HepG2 (cell line): ENCODE measurements around the gene SMNDC1. TPM values are rescaled to one million over a fixed set of nuclear protein-coding genes. Genes with fewer than 3 reads are reported as not detected.

ENCODE experiments used
- DNMT3B ChIP-seq: conservative IDR thresholded peaks from 2 replicates; pipeline ENCODE4 v1.6.1; 2016; ENCODE audit warnings: missing biosample characterization, control low read depth
- HMGA1 ChIP-seq: sonication (generic); formaldehyde crosslinking; conservative IDR thresholded peaks from 2 replicates; pipeline ENCODE4 v1.4.0; 2020; ENCODE audit warnings: missing genetic modification reagents
- JARID2 ChIP-seq: sonication (generic); formaldehyde crosslinking; IDR thresholded peaks from 2 replicates; pipeline ENCODE4 v1.8.1; 2023; ENCODE audit warnings: missing genetic modification reagents, inconsistent platforms; ENCODE audit not compliant: insufficient replicate concordance
- KDM2A ChIP-seq: sonication (generic); formaldehyde crosslinking; IDR thresholded peaks from 2 replicates; pipeline ENCODE4 v1.4.0; 2020; ENCODE audit warnings: low read depth, missing genetic modification reagents, borderline replicate concordance
- KMT2A ChIP-seq: sonication (generic); formaldehyde crosslinking; IDR thresholded peaks from 2 replicates; pipeline ENCODE4 v1.4.0; 2020; ENCODE audit warnings: missing genetic modification reagents
- PHB2 ChIP-seq: fragments of 450-650 bp; IDR thresholded peaks from 2 replicates; pipeline ENCODE4 v1.6.1; 2018; ENCODE audit not compliant: partially characterized antibody
- SP5 ChIP-seq: IDR thresholded peaks from 2 replicates; pipeline ENCODE4 v1.6.1; 2016; ENCODE audit warnings: low read depth, borderline replicate concordance
- ZBTB8A ChIP-seq: sonication (generic); formaldehyde crosslinking; IDR thresholded peaks from 2 replicates; pipeline ENCODE4 v1.4.0; 2020; ENCODE audit warnings: mild to moderate bottlenecking, low read depth, missing genetic modification reagents, borderline replicate concordance
- ZNF720 ChIP-seq: sonication (generic); formaldehyde crosslinking; IDR thresholded peaks from 2 replicates; pipeline ENCODE4 v1.4.0; 2020; ENCODE audit warnings: missing genetic modification reagents
- polyA plus RNA-seq, 8 experiments: library from polyadenylated mRNA; depleted of rRNA in 3 of 8; stranded (reverse) in 7 of 8; unstranded in 1 of 8; fragments of >200 nt; fragmentation: Illumina TruSeq in 4 of 8; extraction: Trizol in 4 of 8; gene quantifications; 2 replicates each; pipeline versions ENCODE4 v1.2.1 to v1.2.3, GENCODE V29; 2011 to 2016; ENCODE audit warnings: low read depth in 4 of 8, missing spikeins in 1 of 8, mixed read lengths in 1 of 8; ENCODE audit not compliant: insufficient read depth in 1 of 8
- total RNA-seq, 5 experiments: library from RNA; depleted of rRNA; stranded (reverse); fragments of >200 nt; fragmentation: Illumina TruSeq; extraction: Trizol; gene quantifications; 2 replicates each; pipeline ENCODE4 v1.2.3, GENCODE V29; 2016; ENCODE audit warnings: low read depth in 1 of 5
- TF ChIP-seq, protein P1 (sequence below): sonication (generic); formaldehyde crosslinking; IDR thresholded peaks from 2 replicates; pipeline ENCODE4 v1.5.0; 2020; ENCODE audit warnings: mild to moderate bottlenecking, missing genetic modification reagents, borderline replicate concordance

Gene SMNDC1
- total and polyA plus RNA-seq, 2 of the 13 experiments (the other 11 are each of a cell fraction or from before 2014, with no cell fraction given): 7.8 to 8.9 TPM

DNA sequence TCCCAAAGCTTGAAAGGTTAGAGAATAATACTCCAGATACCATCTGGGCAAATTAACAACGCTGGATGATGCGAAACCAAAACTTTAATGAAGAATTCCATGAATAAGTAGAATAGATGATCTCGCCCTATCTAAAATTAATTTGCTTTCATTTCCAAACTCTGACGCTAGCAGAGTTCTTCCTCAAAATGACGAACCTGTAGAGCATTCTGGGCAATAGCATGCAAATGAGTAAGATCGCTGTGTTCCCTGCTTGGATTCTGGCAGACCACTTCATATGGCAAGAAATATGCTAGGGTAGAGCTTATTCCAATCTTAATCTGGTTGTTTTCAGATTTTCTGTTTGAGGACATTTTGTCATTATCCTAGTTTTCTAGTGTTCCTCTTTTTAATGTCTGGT, 36.1 kb upstream of the SMNDC1 start (continued):
- TF ChIP-seq, protein P1, sequence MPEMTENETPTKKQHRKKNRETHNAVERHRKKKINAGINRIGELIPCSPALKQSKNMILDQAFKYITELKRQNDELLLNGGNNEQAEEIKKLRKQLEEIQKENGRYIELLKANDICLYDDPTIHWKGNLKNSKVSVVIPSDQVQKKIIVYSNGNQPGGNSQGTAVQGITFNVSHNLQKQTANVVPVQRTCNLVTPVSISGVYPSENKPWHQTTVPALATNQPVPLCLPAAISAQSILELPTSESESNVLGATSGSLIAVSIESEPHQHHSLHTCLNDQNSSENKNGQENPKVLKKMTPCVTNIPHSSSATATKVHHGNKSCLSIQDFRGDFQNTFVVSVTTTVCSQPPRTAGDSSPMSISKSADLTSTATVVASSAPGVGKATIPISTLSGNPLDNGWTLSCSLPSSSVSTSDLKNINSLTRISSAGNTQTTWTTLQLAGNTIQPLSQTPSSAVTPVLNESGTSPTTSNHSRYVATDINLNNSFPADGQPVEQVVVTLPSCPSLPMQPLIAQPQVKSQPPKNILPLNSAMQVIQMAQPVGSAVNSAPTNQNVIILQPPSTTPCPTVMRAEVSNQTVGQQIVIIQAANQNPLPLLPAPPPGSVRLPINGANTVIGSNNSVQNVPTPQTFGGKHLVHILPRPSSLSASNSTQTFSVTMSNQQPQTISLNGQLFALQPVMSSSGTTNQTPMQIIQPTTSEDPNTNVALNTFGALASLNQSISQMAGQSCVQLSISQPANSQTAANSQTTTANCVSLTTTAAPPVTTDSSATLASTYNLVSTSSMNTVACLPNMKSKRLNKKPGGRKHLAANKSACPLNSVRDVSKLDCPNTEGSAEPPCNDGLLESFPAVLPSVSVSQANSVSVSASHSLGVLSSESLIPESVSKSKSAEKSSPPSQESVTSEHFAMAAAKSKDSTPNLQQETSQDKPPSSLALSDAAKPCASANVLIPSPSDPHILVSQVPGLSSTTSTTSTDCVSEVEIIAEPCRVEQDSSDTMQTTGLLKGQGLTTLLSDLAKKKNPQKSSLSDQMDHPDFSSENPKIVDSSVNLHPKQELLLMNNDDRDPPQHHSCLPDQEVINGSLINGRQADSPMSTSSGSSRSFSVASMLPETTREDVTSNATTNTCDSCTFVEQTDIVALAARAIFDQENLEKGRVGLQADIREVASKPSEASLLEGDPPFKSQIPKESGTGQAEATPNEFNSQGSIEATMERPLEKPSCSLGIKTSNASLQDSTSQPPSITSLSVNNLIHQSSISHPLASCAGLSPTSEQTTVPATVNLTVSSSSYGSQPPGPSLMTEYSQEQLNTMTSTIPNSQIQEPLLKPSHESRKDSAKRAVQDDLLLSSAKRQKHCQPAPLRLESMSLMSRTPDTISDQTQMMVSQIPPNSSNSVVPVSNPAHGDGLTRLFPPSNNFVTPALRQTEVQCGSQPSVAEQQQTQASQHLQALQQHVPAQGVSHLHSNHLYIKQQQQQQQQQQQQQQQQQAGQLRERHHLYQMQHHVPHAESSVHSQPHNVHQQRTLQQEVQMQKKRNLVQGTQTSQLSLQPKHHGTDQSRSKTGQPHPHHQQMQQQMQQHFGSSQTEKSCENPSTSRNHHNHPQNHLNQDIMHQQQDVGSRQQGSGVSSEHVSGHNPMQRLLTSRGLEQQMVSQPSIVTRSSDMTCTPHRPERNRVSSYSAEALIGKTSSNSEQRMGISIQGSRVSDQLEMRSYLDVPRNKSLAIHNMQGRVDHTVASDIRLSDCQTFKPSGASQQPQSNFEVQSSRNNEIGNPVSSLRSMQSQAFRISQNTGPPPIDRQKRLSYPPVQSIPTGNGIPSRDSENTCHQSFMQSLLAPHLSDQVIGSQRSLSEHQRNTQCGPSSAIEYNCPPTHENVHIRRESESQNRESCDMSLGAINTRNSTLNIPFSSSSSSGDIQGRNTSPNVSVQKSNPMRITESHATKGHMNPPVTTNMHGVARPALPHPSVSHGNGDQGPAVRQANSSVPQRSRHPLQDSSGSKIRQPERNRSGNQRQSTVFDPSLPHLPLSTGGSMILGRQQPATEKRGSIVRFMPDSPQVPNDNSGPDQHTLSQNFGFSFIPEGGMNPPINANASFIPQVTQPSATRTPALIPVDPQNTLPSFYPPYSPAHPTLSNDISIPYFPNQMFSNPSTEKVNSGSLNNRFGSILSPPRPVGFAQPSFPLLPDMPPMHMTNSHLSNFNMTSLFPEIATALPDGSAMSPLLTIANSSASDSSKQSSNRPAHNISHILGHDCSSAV (CRISPR knock-in tag): no peak
- TF ChIP-seq PHB2 (no peak), SP5 (CRISPR knock-in tag) (no peak), KDM2A (no peak), HMGA1 (CRISPR knock-in tag) (no peak), KMT2A (CRISPR knock-in tag) (no peak), ZNF720 (CRISPR knock-in tag) (no peak), JARID2 (no peak), ZBTB8A (CRISPR knock-in tag) (no peak), DNMT3B (CRISPR knock-in tag) (no peak)
